Measurements from ENCODE around the gene SENP1. TPM values are rescaled to one million over a fixed set of nuclear protein-coding genes. Genes with fewer than 3 reads are reported as not detected.

The SENP1 gene
- total and polyA plus RNA-seq, 2 experiments from 2014 or later: 16.7 to 20.4 TPM

- no peak overlapping the region for H3K4me3 ChIP-seq
- DNase-seq (ENCODE audit: low read depth in 1 of 2, low spot score in 1 of 2): no peak
- TF ChIP-seq CTCF (IDR thresholded peaks at IDR 0.05; ENCODE audit: low read depth, low read length): no peak
- H3K36me3 ChIP-seq: no peaks in the 10 kb centered on the region
- H3K27ac ChIP-seq: no peak overlapping the region
- peaks cover 17% of the 10 kb centered on the region for H3K4me1 ChIP-seq (ENCODE audit: low read depth)
- no peaks in the 10 kb centered on the region for H3K9me3 ChIP-seq (ENCODE audit: low read depth)
- peaks cover 54% of the 10 kb centered on the region for H3K27me3 ChIP-seq
Observed at GRCh38 chr12:48019639-48020265, 86.1 kb downstream of the SENP1 start.

GRCh38 chr12:48018618-48018995, 87.3 kb downstream of the SENP1 start:
- no peak overlapping the region for H3K27ac ChIP-seq
- no peaks in the 10 kb centered on the region for H3K9me3 ChIP-seq (ENCODE audit: low read depth)
- peaks cover 64% of the 10 kb centered on the region for H3K27me3 ChIP-seq
- peaks cover 14% of the 10 kb centered on the region for H3K4me1 ChIP-seq (ENCODE audit: low read depth)
- H3K36me3 ChIP-seq: no peaks in the 10 kb centered on the region
- DNase-seq (ENCODE audit: low read depth in 1 of 2, low spot score in 1 of 2): no peak
- no peak for TF ChIP-seq CTCF (IDR thresholded peaks at IDR 0.05; ENCODE audit: low read depth, low read length)
- no peak overlapping the region for H3K4me3 ChIP-seq

GRCh38 chr12:48017921-48018617, 87.8 kb downstream of the SENP1 start:
- DNase-seq (ENCODE audit: low read depth in 1 of 2, low spot score in 1 of 2): no peak
- Histone ChIP-seq H3K9me3 (ENCODE audit: low read depth) (no peaks in the 10 kb centered on the region), H3K27ac (no peak overlapping the region), H3K36me3 (no peaks in the 10 kb centered on the region), H3K4me1 (ENCODE audit: low read depth) (peaks cover 9% of the 10 kb centered on the region), H3K4me3 (no peak overlapping the region), H3K27me3 (peaks cover 67% of the 10 kb centered on the region)
- no peak for TF ChIP-seq CTCF (IDR thresholded peaks at IDR 0.05; ENCODE audit: low read depth, low read length)

- Histone ChIP-seq H3K4me1 (ENCODE audit: low read depth) (peaks cover 4% of the 10 kb centered on the region), H3K9me3 (ENCODE audit: low read depth) (no peaks in the 10 kb centered on the region), H3K27me3 (peaks cover 73% of the 10 kb centered on the region), H3K36me3 (no peaks in the 10 kb centered on the region), H3K4me3 (no peak overlapping the region), H3K27ac (no peak overlapping the region)
- no peak for DNase-seq (ENCODE audit: low read depth in 1 of 2, low spot score in 1 of 2)
- no peak for TF ChIP-seq CTCF (IDR thresholded peaks at IDR 0.05; ENCODE audit: low read depth, low read length)
Observed at GRCh38 chr12:48017496-48017895, 88.4 kb downstream of the SENP1 start.

- no peaks in the 10 kb centered on the region for H3K4me1 ChIP-seq (ENCODE audit: low read depth)
- no peak for DNase-seq (ENCODE audit: low read depth in 1 of 2, low spot score in 1 of 2)
- H3K27ac ChIP-seq: no peak overlapping the region
- no peaks in the 10 kb centered on the region for H3K9me3 ChIP-seq (ENCODE audit: low read depth)
- no peaks in the 10 kb centered on the region for H3K36me3 ChIP-seq
- no peak overlapping the region for H3K4me3 ChIP-seq
- TF ChIP-seq CTCF (IDR thresholded peaks at IDR 0.05; ENCODE audit: low read depth, low read length): no peak
- H3K27me3 ChIP-seq: peaks cover 83% of the 10 kb centered on the region
Observed at GRCh38 chr12:48016373-48017020, 89.4 kb downstream of the SENP1 start.

Data from cardiac muscle cell (in vitro differentiated cells and primary cell).